NCI-H526 (cell line): Measurements from ENCODE around the gene NEK9.

Experiments
- DNase-seq, 2 experiments: peaks; one replicate each; lab custom pipeline; 2025; lab: John Stamatoyannopoulos, UW

NEK9 gene

DNA sequence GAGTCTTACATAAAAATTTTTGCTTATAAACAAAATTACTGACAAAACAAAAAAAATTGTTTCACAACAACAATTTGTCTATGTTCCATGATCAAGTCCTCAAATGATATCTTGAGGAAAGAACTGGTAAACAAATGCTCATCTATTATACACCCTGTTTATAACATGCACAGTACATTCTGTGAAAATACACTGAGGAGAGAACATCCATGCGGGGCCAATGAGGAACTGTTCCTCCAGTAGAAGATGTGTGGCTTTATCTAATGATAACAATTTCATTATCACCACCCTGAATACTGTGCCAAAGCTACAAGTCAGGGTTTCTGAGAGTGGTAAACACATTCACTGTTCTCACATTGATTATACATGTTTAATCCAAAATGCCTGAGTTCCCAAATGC is 86.3 kb downstream of the NEK9 start:
- no peak for DNase-seq

DNA sequence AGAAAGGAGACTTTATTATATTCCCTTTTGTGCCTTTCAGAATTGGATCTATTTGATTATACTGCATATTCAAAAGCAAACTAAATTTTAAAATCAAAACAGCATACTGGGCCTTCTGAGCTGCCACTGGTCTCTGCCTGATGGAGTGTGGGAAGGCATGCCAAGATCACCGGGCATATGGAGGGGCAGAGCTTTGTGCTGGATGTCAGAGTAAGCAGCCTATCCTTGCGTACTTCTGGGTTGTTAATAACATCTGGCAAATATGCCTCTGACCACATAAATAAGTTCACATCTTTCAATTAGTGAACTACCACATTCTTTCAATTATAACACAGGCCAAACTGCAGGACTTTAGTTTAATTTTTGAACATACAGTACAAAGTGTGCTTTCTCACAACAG is 93.9 kb downstream of the NEK9 start:
- DNase-seq = no peak

DNA sequence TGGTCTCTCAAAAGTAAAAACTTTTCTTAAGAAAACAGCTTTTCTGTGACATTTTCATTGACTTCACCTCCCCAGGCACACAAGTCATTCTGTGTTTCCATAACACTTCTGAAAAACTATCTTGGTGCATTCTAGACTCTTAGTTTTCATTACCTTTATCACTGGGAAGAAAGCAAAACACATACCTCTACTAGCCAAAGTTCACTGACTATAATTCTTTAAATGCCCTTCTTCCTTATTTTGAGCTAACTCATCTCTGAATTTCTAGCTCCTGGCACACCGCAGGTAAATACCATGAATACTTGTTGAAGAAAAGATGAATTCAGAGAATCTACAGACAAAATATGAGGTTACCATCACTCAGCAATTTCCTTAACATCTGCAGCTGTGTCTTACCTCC is 96.7 kb downstream of the NEK9 start:
- no peak for DNase-seq
